Measurements from ENCODE around the gene AFMID.

Gene AFMID

GRCh38 chr17:78180508-78180907, 6.7 kb upstream of the AFMID start:
- ATAC-seq = no peak
- TF ChIP-seq CSDC2 (CRISPR knock-in tag; IDR thresholded peaks at IDR 0.05) (no peak), ZNF8 (CRISPR knock-in tag; IDR thresholded peaks at IDR 0.05) (no peak), TOX (CRISPR knock-in tag; IDR thresholded peaks at IDR 0.05; ENCODE audit: borderline replicate concordance) (no peak)

GRCh38 chr17:78182504-78182903, 4.7 kb upstream of the AFMID start:
- no peak for ATAC-seq
- TF ChIP-seq ISL1 (CRISPR knock-in tag; IDR thresholded peaks at IDR 0.05) (no peak), ZNF70 (CRISPR knock-in tag; IDR thresholded peaks at IDR 0.05) (no peak), TSHZ2 (CRISPR knock-in tag; IDR thresholded peaks at IDR 0.05) (no peak), PPARA (CRISPR knock-in tag; IDR thresholded peaks at IDR 0.05; ENCODE audit: borderline replicate concordance) (no peak), BACH2 (CRISPR knock-in tag; IDR thresholded peaks at IDR 0.05; ENCODE audit: borderline replicate concordance) (no peak), ZFP3 (CRISPR knock-in tag; IDR thresholded peaks at IDR 0.05) (no peak), ESRRG (CRISPR knock-in tag; IDR thresholded peaks at IDR 0.05) (no peak), POU6F1 (CRISPR knock-in tag; IDR thresholded peaks at IDR 0.05; ENCODE audit: borderline replicate concordance, low read depth) (no peak), GLIS3 (CRISPR knock-in tag; IDR thresholded peaks at IDR 0.05) (no peak), ZNF565 (CRISPR knock-in tag; conservative IDR thresholded peaks at IDR 0.05; ENCODE audit: low read depth) (no peak), CSRNP3 (CRISPR knock-in tag; IDR thresholded peaks at IDR 0.05) (no peak), ARNTL (CRISPR knock-in tag; IDR thresholded peaks at IDR 0.05; ENCODE audit: borderline replicate concordance, low read depth) (no peak), PATZ1 (CRISPR knock-in tag; IDR thresholded peaks at IDR 0.05; ENCODE audit: borderline replicate concordance) (no peak), RARB (CRISPR knock-in tag; IDR thresholded peaks at IDR 0.05) (no peak), CSDC2 (CRISPR knock-in tag; IDR thresholded peaks at IDR 0.05) (no peak), TCF4 (CRISPR knock-in tag; IDR thresholded peaks at IDR 0.05; ENCODE audit: borderline replicate concordance) (no peak), SNAI2 (CRISPR knock-in tag; IDR thresholded peaks at IDR 0.05) (no peak), ZFP30 (CRISPR knock-in tag; IDR thresholded peaks at IDR 0.05) (no peak), ZC3H10 (CRISPR knock-in tag; IDR thresholded peaks at IDR 0.05) (no peak), ZNF8 (CRISPR knock-in tag; IDR thresholded peaks at IDR 0.05) (no peak)

- ATAC-seq = no peak
- TF ChIP-seq CSRNP3 (CRISPR knock-in tag; IDR thresholded peaks at IDR 0.05) (no peak), ZNF565 (CRISPR knock-in tag; conservative IDR thresholded peaks at IDR 0.05; ENCODE audit: low read depth) (no peak), GLIS3 (CRISPR knock-in tag; IDR thresholded peaks at IDR 0.05) (no peak), CSDC2 (CRISPR knock-in tag; IDR thresholded peaks at IDR 0.05) (no peak), POU6F1 (CRISPR knock-in tag; IDR thresholded peaks at IDR 0.05; ENCODE audit: borderline replicate concordance, low read depth) (no peak), TOX (CRISPR knock-in tag; IDR thresholded peaks at IDR 0.05; ENCODE audit: borderline replicate concordance) (no peak), ESRRG (CRISPR knock-in tag; IDR thresholded peaks at IDR 0.05) (no peak), ISL1 (CRISPR knock-in tag; IDR thresholded peaks at IDR 0.05) (no peak), BACH2 (CRISPR knock-in tag; IDR thresholded peaks at IDR 0.05; ENCODE audit: borderline replicate concordance) (no peak), PPARA (CRISPR knock-in tag; IDR thresholded peaks at IDR 0.05; ENCODE audit: borderline replicate concordance) (no peak), PATZ1 (CRISPR knock-in tag; IDR thresholded peaks at IDR 0.05; ENCODE audit: borderline replicate concordance) (no peak), TCF4 (CRISPR knock-in tag; IDR thresholded peaks at IDR 0.05; ENCODE audit: borderline replicate concordance) (no peak), OSR1 (CRISPR knock-in tag; IDR thresholded peaks at IDR 0.05) (no peak)
These were observed 3.2 kb upstream of the AFMID start for GRCh38 chr17:78183916-78184315.

Data from SK-N-SH treated with all-trans-retinoic acid at 6 μM for 48 hours (cell line).